ENCODE results near the gene ALDH7A1.
"Not testable (repeated sequence)": the region's sequence is repeated elsewhere in the genome, so short reads cannot be mapped to it uniquely, and the experiment has no call there.

The ALDH7A1 gene

GRCh38 chr5:126531543-126532120 lies 63.4 kb downstream of the ALDH7A1 start:
- no peak for DNase-seq

GRCh38 chr5:126527892-126528291 lies 67.1 kb downstream of the ALDH7A1 start:
- no peak for DNase-seq

GRCh38 chr5:126527158-126527557 lies 67.9 kb downstream of the ALDH7A1 start:
- no peak for DNase-seq

- DNase-seq: no peak
Measured at GRCh38 chr5:126526493-126526892, 68.5 kb downstream of the ALDH7A1 start.

DNA sequence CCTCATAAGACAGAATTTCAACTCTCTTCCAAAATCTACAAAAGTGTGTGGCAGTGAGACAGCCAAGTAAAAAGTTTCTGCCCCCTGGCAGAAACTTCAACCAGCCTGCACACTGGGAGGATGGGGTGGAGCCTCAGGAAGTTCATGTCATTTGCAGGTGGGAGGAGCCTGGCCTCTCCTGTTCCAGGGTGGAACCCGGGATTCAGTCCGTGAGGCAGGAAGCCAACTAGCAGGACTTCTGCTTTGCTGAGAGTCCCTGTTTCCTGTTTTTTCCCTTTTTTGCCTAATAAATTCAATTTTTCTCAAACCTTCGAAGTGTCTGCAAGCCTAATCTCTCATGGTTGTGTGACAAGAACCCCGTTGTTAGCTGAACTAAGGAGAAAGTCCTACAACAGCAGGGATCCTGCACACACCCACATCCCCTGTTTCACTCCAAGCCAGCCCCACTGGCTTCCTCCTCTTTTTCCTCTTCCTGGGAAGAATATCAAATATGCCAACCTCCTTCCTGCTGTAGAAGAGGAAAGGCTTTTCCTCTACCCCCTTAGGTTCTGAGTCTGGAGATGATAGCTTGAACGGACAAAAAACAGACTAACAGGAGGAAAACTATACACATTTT lies 69.3 kb downstream of the ALDH7A1 start:
- DNase-seq: no peak

DNA sequence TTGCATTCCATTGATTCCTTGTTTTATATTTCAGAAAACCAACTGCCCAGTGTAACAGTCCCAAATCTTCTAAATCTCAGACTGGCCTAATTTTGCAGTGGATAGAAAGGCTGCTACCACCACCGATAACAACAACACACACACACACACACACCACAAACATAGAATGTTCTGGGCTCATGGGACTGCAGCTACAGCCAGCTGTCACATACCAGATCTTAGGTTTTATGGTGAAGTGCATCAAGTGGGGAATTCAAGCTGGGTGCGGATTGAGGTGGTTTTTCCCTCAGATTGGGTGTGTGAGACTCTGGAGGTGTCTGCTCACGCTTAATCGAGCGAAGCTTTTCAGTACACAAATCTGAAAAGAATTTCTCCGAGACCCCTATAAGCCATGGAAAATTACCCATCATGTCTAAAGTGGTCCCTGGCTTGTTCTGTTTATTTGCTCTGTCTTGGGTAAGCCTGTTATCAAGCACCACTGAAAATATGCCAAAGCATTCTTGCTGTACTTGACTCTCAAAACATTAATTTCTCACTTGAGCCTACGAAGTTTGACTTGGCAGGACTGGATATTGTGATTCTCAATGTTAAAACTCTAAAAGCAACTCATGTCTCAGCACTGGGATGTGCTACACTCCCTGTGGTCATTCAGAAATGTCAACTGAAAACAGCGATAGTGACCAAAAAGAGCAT lies 71.1 kb downstream of the ALDH7A1 start:
- DNase-seq: no peak

GRCh38 chr5:126521130-126521529 lies 73.9 kb downstream of the ALDH7A1 start:
- no peak for DNase-seq

GRCh38 chr5:126520593-126520953 lies 74.4 kb downstream of the ALDH7A1 start:
- no peak for DNase-seq

GRCh38 chr5:126519637-126520592 lies 75.1 kb downstream of the ALDH7A1 start:
- DNase-seq: no peak

GRCh38 chr5:126519223-126519622 lies 75.8 kb downstream of the ALDH7A1 start:
- DNase-seq: not testable (repeated sequence)

- no peak for DNase-seq
Measured at GRCh38 chr5:126516852-126517251, 78.2 kb downstream of the ALDH7A1 start.

DNA sequence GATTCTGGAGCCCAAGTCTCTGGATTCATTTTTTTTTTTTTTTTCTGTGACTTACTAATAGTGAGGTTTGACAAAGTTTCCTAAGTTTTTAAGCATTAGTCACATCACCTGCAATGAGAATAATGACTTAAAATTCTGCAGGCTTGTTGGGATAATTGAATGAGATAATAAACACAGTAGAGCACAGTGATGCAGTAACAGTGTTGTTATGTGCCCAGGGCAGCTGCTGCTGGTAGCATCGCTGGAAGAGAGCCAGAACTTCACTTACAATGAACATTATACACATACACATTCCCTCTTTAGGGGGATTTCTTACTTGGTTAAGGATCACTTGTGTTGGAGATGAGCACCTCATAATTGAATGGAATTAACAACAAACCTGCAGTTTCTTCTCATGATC lies 78.9 kb downstream of the ALDH7A1 start:
- no peak for DNase-seq

DNA sequence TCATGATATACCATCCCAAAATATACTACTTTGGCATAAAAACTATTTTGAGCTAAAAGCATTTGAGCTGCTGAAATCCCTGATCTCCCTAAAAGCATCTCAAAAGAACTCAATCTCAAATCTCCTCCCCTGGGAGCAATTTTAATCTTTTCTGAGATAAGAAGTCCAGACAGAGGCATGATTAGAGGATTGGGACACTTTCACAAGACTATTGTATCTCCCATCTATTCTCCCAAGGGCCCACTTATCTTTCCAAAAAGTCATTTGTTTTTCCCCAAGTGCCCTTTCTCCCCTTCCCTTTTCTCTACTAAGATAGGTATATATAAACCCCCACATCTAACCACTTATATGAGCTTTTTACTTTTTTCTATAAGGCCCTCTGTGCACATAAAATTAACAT lies 79.7 kb downstream of the ALDH7A1 start:
- no peak for DNase-seq

DNA sequence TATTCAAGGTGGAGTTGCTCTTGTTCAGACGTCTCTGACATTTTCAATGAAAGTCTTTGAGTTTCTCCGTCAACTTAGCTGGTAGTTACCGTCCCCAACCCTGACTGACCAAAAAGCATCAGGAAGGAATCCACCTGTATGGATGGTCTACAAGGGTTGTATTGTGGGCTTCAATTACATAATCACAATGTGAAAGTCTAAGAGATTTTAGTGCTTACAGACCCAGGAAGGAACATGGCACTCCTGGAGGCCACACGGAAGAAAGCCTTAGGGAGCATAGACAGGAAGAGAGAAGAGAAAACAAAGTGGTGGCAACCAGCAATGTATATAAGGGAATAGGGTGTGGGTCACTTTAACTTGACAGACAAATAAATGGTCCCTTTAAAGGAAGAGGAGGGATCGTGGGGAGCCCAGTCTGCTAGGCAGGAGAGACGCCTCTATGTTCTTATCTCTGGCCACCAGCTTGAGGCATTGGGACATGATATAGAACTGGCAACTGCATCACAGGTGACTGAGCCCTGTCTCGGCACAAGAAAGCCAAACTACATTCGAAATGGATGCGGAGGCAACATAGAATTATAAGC lies 80.4 kb downstream of the ALDH7A1 start:
- no peak for DNase-seq

- DNase-seq: no peak
Measured at GRCh38 chr5:126514131-126514557, 80.9 kb downstream of the ALDH7A1 start.

DNA sequence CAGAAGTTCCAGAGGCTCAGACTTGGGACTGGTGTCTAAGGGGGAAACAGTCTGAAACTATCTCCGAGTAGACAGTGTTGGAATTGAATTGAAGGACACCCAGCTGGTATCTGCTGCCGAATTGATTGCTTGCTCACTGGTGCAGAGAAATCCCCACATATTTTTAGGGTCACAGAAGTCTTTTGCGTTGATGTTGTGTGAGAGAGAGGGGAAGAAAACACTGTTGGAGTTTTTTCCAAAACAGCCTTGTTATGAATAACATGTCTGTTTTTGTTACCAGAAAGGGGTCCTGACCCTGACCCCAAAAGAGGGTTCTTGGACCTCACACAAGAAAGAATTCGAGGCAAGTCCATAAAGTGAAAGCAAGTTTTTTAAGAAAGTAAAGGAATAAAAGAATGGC lies 81.3 kb downstream of the ALDH7A1 start:
- no peak for DNase-seq

DNA sequence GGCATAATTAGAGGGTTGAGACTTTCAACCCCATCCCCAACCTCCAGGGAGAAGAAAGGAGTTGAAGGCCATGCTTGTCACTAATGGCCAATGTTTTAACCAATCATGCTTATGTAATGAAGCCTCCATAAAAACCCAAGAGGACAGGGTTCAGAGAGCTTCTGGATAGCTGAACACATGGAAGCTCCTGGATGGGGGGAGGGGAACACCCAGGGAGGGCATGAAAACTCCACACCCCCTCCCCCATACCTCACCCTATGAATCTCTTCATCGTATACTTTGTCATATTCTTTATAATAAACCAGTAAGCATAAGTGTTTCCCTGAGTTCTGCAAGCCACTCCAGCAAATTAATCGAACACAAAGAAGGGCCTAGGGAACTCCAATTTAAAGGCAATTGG lies 81.7 kb downstream of the ALDH7A1 start:
- no peak for DNase-seq

- DNase-seq: no peak
Measured at GRCh38 chr5:126512451-126512850, 82.6 kb downstream of the ALDH7A1 start.

- no peak for DNase-seq
Measured at GRCh38 chr5:126511961-126512360, 83.1 kb downstream of the ALDH7A1 start.

GRCh38 chr5:126509339-126509738 lies 85.7 kb downstream of the ALDH7A1 start:
- DNase-seq: no peak

DNA sequence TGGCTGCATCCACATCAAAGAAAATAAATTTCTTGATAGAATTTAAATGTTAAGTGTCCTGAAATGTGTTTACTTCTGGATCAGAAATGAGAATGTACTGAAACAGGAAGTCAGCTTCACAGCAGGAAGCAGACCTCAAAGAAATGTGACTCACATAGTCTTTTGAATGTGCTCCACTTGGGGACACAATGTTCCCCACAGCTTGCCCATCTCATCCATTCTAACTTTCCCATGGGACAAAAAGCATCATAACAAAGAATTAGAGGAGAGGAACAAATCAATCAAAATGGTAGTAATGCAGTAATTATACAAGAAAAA lies 86.1 kb downstream of the ALDH7A1 start:
- no peak for DNase-seq

- DNase-seq: no peak
Measured at GRCh38 chr5:126508251-126508961, 86.6 kb downstream of the ALDH7A1 start.

DNA sequence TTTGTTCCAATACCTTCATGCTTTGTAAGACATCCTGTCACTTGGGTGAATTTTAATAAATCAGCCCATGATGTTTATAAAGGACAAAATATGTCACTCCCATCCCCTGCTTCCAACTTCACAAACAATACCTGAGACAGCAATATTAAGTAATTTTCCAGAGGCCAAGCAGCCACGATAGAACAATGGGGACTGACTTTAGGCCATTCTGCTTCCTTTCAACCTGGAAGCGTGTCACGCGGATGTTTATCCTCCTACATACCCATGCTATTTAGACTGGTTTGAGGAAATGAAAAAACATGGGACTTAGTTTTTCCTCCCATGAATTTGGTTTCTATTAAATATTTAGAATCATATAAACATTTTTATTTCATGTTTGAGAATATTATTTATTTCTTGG lies 88.9 kb downstream of the ALDH7A1 start:
- no peak for DNase-seq

Measured in CD4-positive, alpha-beta T cell treated with Interferon gamma for 1 hour (primary cell).